GM13976 (cell line): ENCODE data around the gene HOXD13.

ENCODE experiments used
- DNase-seq: peaks from one replicate; pipeline ENCODE4 v3.0.0; 2012; ENCODE audit warnings: low spot score
- in situ Hi-C: fragments of 300-500 bp; cut with MboI; formaldehyde crosslinking; loops from one replicate; pipeline ENCODE4 v1.12.0; 2022; ENCODE audit warnings: low sequenced_read_pairs, mixed read lengths, inconsistent platforms; ENCODE audit not compliant: unreplicated experiment
- TF ChIP-seq, protein P1 (sequence below): IDR thresholded peaks from 2 replicates; pipeline ENCODE4 v1.5.1; 2012; ENCODE audit warnings: borderline replicate concordance, mild to moderate bottlenecking; ENCODE audit not compliant: insufficient read depth; ENCODE audit errors: extremely low read depth, missing control alignments, control extremely low read depth

HOXD13 gene

DNA sequence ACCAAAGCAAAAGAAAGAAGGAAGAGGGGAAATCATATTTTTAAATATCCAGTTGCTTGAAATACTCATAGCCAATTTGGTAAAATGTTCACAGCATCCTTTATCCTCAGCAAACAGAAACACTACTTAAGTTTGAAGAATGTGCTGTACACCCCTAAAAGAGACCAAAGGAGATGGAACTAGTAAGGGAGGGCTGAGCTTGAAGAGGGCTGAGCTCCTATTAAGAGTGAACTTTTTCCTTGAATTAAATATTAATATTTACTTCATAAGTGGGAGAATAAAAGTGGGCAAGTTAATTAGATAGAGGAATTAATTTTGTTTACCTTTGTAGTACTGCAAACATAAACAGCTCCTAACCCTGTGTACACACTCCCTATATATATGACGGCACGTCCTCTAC, 15.7 kb upstream of the HOXD13 start:
- in situ Hi-C loops = loop anchor here (10.0 to 25.0 kb wide), 2 partner anchors 382 to 714 kb away; no protein-coding TSS in a partner anchor
- TF ChIP-seq, protein P1, sequence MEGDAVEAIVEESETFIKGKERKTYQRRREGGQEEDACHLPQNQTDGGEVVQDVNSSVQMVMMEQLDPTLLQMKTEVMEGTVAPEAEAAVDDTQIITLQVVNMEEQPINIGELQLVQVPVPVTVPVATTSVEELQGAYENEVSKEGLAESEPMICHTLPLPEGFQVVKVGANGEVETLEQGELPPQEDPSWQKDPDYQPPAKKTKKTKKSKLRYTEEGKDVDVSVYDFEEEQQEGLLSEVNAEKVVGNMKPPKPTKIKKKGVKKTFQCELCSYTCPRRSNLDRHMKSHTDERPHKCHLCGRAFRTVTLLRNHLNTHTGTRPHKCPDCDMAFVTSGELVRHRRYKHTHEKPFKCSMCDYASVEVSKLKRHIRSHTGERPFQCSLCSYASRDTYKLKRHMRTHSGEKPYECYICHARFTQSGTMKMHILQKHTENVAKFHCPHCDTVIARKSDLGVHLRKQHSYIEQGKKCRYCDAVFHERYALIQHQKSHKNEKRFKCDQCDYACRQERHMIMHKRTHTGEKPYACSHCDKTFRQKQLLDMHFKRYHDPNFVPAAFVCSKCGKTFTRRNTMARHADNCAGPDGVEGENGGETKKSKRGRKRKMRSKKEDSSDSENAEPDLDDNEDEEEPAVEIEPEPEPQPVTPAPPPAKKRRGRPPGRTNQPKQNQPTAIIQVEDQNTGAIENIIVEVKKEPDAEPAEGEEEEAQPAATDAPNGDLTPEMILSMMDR = no peak
- DNase-seq = no peak

DNA sequence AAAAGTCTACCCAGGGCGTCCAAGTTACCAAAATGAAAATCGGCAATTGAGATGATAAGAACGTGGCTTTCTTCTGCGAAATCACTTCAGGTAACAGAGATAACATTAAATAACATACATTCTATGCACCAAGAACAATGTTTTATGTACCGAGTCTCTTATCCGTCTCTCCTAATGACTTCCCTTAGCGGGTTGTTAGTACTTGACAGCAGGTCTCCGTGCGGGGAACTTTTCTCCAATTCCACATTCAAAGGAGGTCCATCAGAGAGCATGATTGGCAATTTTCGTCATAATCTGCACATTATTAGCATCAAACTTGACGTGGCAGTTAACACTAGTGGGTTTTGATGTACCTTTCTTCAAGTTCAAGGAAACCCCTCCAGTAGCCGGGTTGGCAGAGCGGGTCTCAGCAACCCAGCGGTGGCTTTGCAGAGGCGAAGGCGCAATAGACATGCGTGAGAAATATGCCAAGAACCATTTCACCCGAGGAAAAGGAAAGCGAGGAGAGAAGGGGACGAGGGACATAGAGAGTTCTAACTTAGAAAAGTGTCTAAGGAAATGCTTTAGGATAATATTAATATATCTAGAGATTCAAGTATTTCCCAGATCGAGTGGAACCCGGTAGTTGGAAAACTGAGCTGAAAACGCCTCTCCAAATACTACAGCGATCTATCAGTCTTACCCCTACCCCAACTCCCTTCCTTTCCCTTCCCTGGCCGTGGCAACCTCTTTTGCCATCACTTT, 13.8 kb upstream of the HOXD13 start:
- in situ Hi-C loops = loop anchor here (10.0 to 25.0 kb wide), 2 partner anchors 384 to 716 kb away; no protein-coding TSS in a partner anchor
- TF ChIP-seq, protein P1 = no peak
- DNase-seq = no peak

DNA sequence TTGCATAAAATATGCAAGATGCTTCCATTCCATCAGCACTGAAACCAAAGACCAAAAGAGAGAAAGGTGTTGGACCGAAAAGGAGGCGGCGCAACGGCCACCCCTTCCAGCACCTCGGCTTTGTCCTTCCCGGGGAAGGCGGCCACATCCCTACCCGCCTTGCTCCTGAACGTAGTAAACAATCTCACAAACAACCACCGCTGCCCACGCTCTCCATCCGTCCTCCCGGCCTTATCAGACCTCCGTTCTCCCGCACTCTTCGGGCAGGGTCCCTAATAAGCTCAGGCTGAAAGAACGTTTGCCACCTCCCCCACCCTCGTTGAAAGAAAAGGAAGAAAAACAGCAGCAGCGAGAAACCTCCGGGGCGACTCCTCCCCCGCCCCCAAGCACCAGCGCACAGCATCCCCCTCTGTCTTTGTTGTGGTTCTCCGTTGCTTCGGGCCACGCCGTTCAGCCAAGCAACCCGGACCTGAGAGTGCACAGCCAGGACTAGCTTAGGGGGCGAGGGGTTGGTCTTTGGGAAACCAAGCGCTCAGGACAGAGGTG, 13.2 kb upstream of the HOXD13 start:
- in situ Hi-C loops = loop anchor here (10.0 to 25.0 kb wide), 2 partner anchors 385 to 717 kb away; no protein-coding TSS in a partner anchor
- DNase-seq = no peak
- TF ChIP-seq, protein P1 = no peak

DNA sequence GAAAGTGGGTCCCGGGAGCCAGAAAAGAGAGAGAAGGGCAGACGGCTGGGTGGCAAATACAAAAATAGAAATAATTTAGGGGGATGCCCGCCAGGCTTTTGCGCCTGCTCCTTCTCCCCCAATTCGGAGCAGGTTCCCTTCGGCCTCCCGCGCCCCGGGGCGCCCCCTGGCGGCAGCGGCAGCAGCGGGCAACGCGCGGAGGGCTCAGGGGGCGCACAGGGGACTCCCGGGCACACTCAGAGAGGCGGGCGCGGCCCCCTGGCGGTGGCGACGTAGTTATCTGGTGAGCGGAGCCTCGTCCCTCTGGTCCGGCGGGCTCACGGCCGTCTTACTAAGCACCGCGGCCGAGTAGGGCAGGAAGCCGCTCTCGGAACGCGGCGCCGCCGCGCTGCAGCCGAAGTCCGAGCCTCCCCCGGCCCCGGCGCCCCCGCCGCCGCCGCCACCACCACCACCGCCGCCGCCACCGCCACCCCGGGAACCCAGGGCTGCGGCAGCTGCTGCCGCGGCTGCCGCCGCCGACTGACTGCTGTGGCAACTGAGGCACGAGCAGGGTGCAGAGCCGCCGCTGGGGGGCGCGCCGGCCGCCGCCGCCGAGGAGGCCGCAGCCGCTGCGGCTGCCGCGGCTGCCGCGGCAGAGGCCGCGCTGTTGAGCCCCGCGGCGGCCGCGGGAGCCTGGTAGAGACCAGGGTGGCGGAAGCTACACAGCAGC, 12.5 kb upstream of the HOXD13 start:
- in situ Hi-C loops = loop anchor here (10.0 to 25.0 kb wide), 2 partner anchors 385 to 718 kb away; no protein-coding TSS in a partner anchor
- TF ChIP-seq, protein P1 = peak; percentile 54
- DNase-seq = peak; percentile 66

DNA sequence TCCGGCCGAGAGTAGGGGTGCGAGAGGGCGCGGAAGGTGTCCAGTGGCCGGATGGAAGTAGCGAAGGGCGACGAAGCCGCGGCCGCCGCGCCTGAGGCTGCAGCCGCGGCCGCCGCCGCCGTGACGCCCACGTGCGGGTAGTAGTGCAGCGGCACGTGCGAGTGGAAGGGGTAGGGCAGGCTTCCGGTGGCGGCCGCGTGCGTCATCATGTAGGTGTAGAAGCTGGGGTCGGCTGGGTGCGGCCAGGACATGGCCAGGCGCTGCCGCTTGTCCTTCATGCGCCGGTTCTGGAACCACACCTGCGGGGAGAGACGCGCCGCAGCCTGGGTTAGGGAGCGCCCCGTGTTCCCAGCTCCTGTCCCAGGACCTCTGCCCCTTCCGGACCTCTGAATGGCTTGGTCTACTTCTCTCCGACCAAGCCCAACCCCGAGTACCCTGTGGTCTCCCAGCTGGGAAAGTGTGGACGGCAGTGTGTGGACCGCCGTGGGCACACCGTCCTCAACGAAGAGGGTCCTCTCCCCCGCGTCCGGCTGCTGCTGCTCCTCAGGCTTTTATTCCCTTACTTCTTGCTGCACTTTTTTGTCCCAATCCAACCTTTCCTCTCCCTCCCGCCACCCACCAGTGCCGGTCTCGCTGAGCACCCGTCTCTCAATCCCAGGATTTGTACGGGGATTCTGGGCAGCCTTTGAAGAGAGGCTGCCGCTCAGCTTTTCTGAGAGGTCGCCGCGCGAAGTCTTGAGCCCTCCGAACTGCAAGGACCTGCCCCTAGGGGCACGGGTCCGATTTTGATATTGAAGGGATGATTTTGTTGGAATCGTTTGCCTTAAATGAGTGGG, 11.8 kb upstream of the HOXD13 start:
- peak; percentile 34 for DNase-seq
- TF ChIP-seq, protein P1 = no peak
- in situ Hi-C loops = loop anchor here (25.0 kb wide), 1 partner anchor 718 kb away; no protein-coding TSS in a partner anchor
